ENCODE measurements around the gene TNFAIP1.
A peak's percentile ranks its signal among the peaks of the same experiment; 100 is the strongest.

TNFAIP1 gene

GRCh38 chr17:28346746-28347246 is 11.2 kb downstream of the TNFAIP1 start:
- no peak for DNase-seq

- DNase-seq, result no peak
These were observed 11.8 kb downstream of the TNFAIP1 start for GRCh38 chr17:28347261-28347891.

- DNase-seq, result no peak
These were observed 13.4 kb downstream of the TNFAIP1 start for GRCh38 chr17:28348979-28349378.

GRCh38 chr17:28350271-28350670 is 14.7 kb downstream of the TNFAIP1 start:
- DNase-seq, result no peak

GRCh38 chr17:28357061-28357900 is 21.7 kb downstream of the TNFAIP1 start, which contains the start of gene POLDIP2:
Gene POLDIP2, minus strand, starts transcription at chr17:28357527. Its CDS starts 79 bp downstream, at chr17:28357448.
- peak; percentile 86 for DNase-seq

GRCh38 chr17:28357901-28358197 is 22.3 kb downstream of the TNFAIP1 start:
- no peak for DNase-seq

DNA sequence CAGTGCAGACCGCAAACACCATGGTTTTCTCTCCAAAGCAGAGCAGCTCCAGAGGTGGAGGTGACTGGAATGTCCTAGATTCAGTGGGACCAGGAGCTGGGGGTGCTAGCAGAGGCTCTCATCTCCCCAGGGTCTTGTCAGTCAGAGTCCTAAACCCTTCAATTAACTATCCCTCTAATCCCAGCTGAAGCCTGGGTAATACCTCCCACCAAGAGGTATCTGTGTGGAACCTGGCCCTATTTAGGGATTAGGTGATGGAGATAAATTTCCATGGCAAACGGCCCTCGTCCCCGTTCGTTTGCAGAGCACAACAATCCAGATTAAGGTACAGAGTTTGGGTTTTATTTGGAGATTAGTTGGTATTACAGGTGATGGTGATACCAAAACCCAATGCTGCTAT is 27.6 kb downstream of the TNFAIP1 start:
- DNase-seq, result no peak

DNA sequence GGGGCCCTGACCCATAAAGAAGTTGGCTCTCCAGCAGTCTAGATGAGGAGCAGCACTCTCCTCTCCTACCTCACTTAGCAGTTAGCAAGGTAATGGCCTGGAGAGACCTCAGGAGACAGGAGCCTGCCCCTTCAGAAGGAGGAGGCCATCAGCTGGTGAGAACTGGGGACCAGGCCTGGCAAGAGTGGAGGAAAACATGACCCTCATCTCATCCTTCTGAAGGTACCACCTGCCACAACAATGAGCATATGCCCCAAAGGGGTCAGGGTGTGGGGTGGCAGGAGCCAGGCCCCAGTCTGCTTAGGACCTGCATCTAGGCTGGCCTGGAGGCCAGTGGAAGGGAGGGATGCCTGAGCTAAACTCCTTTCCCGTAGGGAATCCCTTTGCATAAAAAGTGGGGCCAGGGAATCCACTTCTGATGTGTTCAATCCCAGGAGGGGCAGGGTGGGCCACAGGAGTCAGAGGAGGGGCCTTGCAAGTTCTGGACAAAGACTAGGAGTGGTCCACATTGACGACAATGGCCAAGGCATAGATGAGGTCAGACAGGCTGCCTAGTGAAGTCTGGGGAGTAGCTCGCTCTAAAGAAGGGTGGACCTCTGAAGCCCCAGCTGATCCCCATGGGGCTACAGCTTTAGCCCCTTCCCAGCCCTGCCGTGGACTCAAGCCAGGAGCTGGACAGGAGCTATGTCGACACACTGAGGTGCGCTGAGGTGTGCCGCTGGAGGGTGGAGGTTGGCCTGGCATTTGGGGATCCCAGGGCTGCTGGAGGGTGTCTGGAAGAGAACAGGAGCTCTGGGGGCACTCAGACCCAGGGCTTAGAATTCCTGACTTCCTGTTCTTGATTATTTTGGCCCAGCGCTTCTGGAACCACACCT is 28.5 kb downstream of the TNFAIP1 start:
- DNase-seq, result no peak

GRCh38 chr17:28364665-28365363 is 29.3 kb downstream of the TNFAIP1 start, which contains the start of gene SEBOX:
Gene SEBOX, minus strand, starts transcription at chr17:28365199. Its CDS starts 48 bp downstream, at chr17:28365151.
- no peak for DNase-seq

DNA sequence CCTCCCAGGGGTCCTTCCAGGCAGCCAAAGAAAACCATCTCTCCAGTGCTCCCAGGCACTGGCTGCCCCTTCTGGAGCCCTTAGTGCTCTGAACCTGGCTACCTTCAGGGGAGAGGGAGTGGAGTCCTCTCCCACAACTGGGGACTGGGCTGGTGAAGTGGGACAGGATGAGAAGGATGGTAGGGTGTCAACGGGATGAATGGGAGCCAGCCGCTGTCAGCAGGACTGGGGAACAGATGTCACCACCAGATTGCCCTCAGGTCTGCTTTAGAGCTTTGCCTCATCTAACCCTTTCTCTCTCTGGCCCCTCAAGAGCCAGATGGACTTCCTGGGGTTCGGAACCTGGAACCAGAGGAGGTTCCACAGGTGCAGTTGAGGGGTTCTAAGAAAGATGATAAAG is 29.9 kb downstream of the TNFAIP1 start:
- DNase-seq, result no peak

DNA sequence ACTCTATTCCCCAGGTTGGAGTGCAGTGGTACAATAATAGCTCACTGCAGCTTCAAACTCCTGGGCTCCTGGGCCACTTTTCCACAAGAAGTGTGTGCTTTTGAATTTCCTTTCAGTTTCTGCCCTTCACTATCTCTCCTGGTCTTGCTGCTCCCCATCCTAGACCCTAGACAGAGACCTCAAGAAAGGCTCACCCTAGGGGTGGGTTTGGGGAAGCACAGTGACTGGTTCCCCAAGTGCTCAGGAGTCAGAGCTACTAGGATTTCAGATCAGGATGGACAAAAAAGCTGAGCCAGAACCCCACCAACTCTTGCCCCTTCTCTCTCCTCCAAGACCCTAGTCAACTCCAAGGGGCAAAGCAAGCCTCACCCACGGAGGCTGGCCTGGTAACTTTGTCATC is 31.0 kb downstream of the TNFAIP1 start:
- DNase-seq, result no peak

DNA sequence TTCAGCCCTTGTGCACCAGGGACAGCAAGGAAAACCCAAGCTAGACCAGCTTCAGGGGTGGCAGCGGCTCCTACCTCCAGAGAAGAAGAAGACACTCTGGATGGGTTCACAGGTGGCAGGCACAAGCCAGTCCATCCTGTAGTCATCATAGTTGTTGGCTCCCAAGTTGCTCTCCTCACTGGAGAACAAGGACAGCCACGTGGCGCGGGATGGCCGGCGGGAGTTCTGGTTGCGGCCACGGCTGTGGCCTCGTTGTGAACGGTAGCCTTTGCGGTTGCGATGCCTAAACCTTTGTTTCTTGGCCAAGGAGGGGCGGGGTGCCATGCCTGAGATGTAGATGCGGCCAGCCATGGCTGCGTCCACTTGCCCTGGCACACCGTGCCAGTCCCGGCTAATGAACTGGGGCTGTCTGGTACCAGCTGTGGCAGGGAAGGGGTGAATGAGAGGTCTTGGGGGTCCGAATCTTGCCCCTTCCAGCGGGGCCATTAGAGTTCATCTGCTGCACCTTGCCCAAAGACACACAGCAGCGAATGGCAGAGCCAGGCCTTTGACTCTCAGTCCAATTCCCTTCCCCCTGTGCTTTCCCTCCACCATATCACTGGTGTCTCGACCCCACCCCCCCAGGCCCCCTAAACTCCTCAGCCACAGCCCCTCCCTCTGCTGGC is 32.2 kb downstream of the TNFAIP1 start:
- DNase-seq, result no peak

GRCh38 chr17:28368306-28368831 is 32.8 kb downstream of the TNFAIP1 start:
- no peak for DNase-seq

GRCh38 chr17:28368915-28369683 is 33.5 kb downstream of the TNFAIP1 start:
- no peak for DNase-seq

GRCh38 chr17:28369684-28370034 is 34.1 kb downstream of the TNFAIP1 start:
- no peak for DNase-seq

- DNase-seq, result no peak
These were observed 34.6 kb downstream of the TNFAIP1 start, which contains the start of gene VTN for GRCh38 chr17:28370035-28370743. Gene VTN, minus strand, starts transcription at chr17:28370307. Its CDS starts 104 bp downstream, at chr17:28370203.

DNA sequence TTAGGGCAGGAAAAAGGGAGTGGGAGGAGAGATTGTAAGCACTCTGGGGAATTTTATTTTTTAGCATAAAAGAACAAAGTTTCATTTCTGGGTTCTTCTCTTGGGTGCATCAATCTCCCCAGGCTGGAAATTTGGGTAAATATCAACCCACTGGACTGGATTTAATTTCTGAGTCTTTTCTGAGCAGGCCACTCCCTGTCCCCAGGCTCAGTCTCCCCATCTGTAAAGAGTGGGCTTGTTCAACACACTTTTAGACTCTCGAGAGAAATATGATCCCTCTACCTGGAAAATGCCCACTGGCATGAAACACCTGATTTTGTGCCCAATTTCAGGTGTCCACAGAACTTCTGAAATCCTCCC is 35.2 kb downstream of the TNFAIP1 start:
- DNase-seq, result no peak

- DNase-seq, result peak; percentile 95
These were observed 36.0 kb downstream of the TNFAIP1 start, which contains the start of gene SARM1 for GRCh38 chr17:28371245-28372202. Gene SARM1, plus strand, starts transcription at chr17:28371694. Its CDS starts 339 bp downstream, at chr17:28372033.

Data from NCI-H1105 (cell line).